OCI-LY3 (cell line): ENCODE results near the gene PTPRM.

Experiments
- CTCF ChIP-seq: fragments of 200-600, 300-600 bp; sonication (generic); IDR thresholded peaks from 2 replicates; pipeline ENCODE4 v1.5.1; 2014; ENCODE audit warnings: antibody characterized with exemption, low read length, low read depth
- EZH2phosphoT487 ChIP-seq: fragments of 200-600 bp; shearing (Covaris generic); IDR thresholded peaks from 2 replicates; pipeline ENCODE4 v1.6.1; 2018; ENCODE audit warnings: antibody characterized with exemption, mixed run types, low read depth

GRCh38 chr18:8261651-8262091, 694.6 kb downstream of the PTPRM start:
- TF ChIP-seq CTCF (no peak), EZH2phosphoT487 (no peak)
